Peyer's patch (tissue), 4 donors: ENCODE measurements around the gene C19orf33.

Experiments
- CTCF ChIP-seq, 6 experiments: fragments of 450-650 bp in 4 of 6; fragments of 200-600 bp in 2 of 6; sonication (generic) in 1 of 6; IDR thresholded peaks; one replicate each; pipeline ENCODE4 v1.5.1; 2017 to 2019; ENCODE audit warnings: antibody characterized with exemption in 6 of 6, mild to moderate bottlenecking in 3 of 6, moderate library complexity in 1 of 6
- POLR2A ChIP-seq, 2 donors: fragments of 450-650 bp; IDR thresholded peaks; one replicate each; pipeline ENCODE4 v1.5.1; 2017; ENCODE audit warnings: antibody characterized with exemption in 2 of 2, mild to moderate bottlenecking in 2 of 2, moderate library complexity in 2 of 2

- TF ChIP-seq POLR2A (IDR thresholded peaks at IDR 0.05) = peak; percentile 61 to 74
- no peak for TF ChIP-seq CTCF (IDR thresholded peaks at IDR 0.05)
Measured at GRCh38 chr19:38335949-38336637, 32.0 kb downstream of the C19orf33 start.
